HEK293 (cell line): ENCODE measurements around the gene MAD2L2.

ENCODE experiments used
- KLF1 ChIP-seq: fragments of 450-650 bp; formaldehyde crosslinking; IDR thresholded peaks from 2 replicates; pipeline ENCODE4 v1.5.1; 2016; ENCODE audit warnings: missing biosample characterization, missing genetic modification characterization
- TCF7L2 ChIP-seq: IDR thresholded peaks from 2 replicates; pipeline ENCODE4 v1.6.1; 2011; ENCODE audit warnings: low read depth, mild to moderate bottlenecking, inconsistent platforms, low read length, moderate library complexity, borderline replicate concordance
- TRIM28 ChIP-seq: IDR thresholded peaks from 2 replicates; pipeline ENCODE4 v1.6.1; 2011; ENCODE audit warnings: low read length, control low read depth, borderline replicate concordance
- YY1 ChIP-seq: fragments of 450-650 bp; formaldehyde crosslinking; IDR thresholded peaks from 2 replicates; pipeline ENCODE4 v1.5.1; 2018; ENCODE audit warnings: missing biosample characterization, missing genetic modification characterization
- ZNF596 ChIP-seq: fragments of 450-650 bp; IDR thresholded peaks from 2 replicates; pipeline ENCODE4 v1.5.0; 2018; ENCODE audit warnings: missing biosample characterization, mild to moderate bottlenecking, missing genetic modification characterization, moderate library complexity
- ZNF768 ChIP-seq: fragments of 450-650 bp; formaldehyde crosslinking; IDR thresholded peaks from 2 replicates; pipeline ENCODE4 v1.5.1; 2018; ENCODE audit warnings: missing biosample characterization, mild to moderate bottlenecking, missing genetic modification characterization
- ZSCAN30 ChIP-seq: fragments of 450-650 bp; IDR thresholded peaks from 2 replicates; pipeline ENCODE4 v1.5.1; 2018; ENCODE audit warnings: missing biosample characterization, mild to moderate bottlenecking, missing genetic modification characterization, moderate library complexity
- TF ChIP-seq, protein P1 (sequence below): fragments of 450-650 bp; formaldehyde crosslinking; IDR thresholded peaks from 2 replicates; pipeline ENCODE4 v1.5.1; 2016; ENCODE audit warnings: missing biosample characterization, missing genetic modification characterization
- TF ChIP-seq, protein P2 (sequence below): fragments of 450-650 bp; formaldehyde crosslinking; IDR thresholded peaks from 2 replicates; pipeline ENCODE4 v1.5.1; 2016; ENCODE audit warnings: missing biosample characterization, missing genetic modification characterization
- TF ChIP-seq, protein P3 (sequence below): fragments of 450-650 bp; IDR thresholded peaks from 2 replicates; pipeline ENCODE4 v1.5.1; 2018; ENCODE audit warnings: missing biosample characterization, missing genetic modification characterization
- TF ChIP-seq, protein P4 (sequence below): fragments of 450-650 bp; formaldehyde crosslinking; IDR thresholded peaks from 2 replicates; pipeline ENCODE4 v1.5.1; 2017; ENCODE audit warnings: missing biosample characterization, mild to moderate bottlenecking, missing genetic modification characterization, moderate library complexity

DNA sequence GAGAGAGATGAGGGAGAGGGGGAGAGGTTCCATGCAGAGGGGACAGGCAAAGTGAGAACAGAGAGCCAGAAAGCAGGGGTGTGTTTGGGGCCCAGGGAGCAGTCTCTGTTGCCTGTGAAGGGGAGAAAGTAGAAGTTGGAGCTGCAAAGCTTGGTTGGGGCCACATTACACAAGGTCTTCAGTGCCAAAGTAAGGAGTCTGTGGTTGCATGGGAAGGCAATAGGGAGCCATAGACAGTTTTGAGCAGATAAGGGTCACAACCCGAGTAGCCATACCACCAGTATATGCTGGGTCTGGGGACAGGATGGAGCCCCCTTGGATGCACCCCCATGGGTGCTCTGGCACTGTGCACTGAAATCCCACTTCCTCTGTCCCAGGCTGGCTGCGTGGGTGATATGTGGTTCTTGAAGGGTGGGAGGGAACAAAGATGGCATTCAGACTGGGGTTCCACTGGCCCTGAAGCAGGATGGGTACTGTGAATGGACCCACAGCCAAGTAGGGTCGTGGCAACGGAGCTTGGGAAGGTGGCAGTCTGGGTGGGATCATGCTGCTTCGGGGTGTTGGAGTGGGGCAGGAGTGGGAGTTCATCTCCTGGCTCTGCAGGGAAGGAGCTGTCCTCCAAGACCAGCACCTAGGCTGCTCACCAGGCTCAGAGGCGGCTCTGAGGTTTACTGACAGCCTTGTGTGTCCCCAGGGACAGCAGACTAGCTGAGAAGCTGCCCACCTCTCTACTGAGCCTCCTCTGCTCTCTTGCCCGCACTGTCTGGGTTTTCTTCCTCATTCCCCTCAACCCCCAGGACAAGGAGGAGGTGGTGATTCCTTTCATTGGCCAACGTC is 22.6 kb upstream of the MAD2L2 start:
- no peak for TF ChIP-seq TRIM28
- TF ChIP-seq, protein P1, sequence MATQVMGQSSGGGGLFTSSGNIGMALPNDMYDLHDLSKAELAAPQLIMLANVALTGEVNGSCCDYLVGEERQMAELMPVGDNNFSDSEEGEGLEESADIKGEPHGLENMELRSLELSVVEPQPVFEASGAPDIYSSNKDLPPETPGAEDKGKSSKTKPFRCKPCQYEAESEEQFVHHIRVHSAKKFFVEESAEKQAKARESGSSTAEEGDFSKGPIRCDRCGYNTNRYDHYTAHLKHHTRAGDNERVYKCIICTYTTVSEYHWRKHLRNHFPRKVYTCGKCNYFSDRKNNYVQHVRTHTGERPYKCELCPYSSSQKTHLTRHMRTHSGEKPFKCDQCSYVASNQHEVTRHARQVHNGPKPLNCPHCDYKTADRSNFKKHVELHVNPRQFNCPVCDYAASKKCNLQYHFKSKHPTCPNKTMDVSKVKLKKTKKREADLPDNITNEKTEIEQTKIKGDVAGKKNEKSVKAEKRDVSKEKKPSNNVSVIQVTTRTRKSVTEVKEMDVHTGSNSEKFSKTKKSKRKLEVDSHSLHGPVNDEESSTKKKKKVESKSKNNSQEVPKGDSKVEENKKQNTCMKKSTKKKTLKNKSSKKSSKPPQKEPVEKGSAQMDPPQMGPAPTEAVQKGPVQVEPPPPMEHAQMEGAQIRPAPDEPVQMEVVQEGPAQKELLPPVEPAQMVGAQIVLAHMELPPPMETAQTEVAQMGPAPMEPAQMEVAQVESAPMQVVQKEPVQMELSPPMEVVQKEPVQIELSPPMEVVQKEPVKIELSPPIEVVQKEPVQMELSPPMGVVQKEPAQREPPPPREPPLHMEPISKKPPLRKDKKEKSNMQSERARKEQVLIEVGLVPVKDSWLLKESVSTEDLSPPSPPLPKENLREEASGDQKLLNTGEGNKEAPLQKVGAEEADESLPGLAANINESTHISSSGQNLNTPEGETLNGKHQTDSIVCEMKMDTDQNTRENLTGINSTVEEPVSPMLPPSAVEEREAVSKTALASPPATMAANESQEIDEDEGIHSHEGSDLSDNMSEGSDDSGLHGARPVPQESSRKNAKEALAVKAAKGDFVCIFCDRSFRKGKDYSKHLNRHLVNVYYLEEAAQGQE (tag by site-specific recombination): no peak
- no peak for TF ChIP-seq ZNF596
- TF ChIP-seq, protein P2, sequence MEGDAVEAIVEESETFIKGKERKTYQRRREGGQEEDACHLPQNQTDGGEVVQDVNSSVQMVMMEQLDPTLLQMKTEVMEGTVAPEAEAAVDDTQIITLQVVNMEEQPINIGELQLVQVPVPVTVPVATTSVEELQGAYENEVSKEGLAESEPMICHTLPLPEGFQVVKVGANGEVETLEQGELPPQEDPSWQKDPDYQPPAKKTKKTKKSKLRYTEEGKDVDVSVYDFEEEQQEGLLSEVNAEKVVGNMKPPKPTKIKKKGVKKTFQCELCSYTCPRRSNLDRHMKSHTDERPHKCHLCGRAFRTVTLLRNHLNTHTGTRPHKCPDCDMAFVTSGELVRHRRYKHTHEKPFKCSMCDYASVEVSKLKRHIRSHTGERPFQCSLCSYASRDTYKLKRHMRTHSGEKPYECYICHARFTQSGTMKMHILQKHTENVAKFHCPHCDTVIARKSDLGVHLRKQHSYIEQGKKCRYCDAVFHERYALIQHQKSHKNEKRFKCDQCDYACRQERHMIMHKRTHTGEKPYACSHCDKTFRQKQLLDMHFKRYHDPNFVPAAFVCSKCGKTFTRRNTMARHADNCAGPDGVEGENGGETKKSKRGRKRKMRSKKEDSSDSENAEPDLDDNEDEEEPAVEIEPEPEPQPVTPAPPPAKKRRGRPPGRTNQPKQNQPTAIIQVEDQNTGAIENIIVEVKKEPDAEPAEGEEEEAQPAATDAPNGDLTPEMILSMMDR (tag by site-specific recombination): no peak
- no peak for TF ChIP-seq TCF7L2
- TF ChIP-seq ZSCAN30: no peak
- no peak for TF ChIP-seq YY1
- no peak for TF ChIP-seq ZNF768 (tag by site-specific recombination)
- no peak for TF ChIP-seq KLF1 (tag by site-specific recombination)
- TF ChIP-seq, protein P3, sequence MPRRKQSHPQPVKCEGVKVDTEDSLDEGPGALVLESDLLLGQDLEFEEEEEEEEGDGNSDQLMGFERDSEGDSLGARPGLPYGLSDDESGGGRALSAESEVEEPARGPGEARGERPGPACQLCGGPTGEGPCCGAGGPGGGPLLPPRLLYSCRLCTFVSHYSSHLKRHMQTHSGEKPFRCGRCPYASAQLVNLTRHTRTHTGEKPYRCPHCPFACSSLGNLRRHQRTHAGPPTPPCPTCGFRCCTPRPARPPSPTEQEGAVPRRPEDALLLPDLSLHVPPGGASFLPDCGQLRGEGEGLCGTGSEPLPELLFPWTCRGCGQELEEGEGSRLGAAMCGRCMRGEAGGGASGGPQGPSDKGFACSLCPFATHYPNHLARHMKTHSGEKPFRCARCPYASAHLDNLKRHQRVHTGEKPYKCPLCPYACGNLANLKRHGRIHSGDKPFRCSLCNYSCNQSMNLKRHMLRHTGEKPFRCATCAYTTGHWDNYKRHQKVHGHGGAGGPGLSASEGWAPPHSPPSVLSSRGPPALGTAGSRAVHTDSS (tag by site-specific recombination): no peak
- TF ChIP-seq, protein P4, sequence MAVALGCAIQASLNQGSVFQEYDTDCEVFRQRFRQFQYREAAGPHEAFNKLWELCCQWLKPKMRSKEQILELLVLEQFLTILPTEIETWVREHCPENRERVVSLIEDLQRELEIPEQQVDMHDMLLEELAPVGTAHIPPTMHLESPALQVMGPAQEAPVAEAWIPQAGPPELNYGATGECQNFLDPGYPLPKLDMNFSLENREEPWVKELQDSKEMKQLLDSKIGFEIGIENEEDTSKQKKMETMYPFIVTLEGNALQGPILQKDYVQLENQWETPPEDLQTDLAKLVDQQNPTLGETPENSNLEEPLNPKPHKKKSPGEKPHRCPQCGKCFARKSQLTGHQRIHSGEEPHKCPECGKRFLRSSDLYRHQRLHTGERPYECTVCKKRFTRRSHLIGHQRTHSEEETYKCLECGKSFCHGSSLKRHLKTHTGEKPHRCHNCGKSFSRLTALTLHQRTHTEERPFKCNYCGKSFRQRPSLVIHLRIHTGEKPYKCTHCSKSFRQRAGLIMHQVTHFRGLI (tag by site-specific recombination): no peak
